ENCODE measurements around the gene ABCC5. TPM values are rescaled to one million over a fixed set of nuclear protein-coding genes. Genes with fewer than 3 reads are reported as not detected.

ABCC5 gene
- total RNA-seq, 1 donor from 2014 or later: 61.2 TPM

GRCh38 chr3:183875411-183875810 is 142.3 kb downstream of the ABCC5 start:
- TF ChIP-seq, protein P1, sequence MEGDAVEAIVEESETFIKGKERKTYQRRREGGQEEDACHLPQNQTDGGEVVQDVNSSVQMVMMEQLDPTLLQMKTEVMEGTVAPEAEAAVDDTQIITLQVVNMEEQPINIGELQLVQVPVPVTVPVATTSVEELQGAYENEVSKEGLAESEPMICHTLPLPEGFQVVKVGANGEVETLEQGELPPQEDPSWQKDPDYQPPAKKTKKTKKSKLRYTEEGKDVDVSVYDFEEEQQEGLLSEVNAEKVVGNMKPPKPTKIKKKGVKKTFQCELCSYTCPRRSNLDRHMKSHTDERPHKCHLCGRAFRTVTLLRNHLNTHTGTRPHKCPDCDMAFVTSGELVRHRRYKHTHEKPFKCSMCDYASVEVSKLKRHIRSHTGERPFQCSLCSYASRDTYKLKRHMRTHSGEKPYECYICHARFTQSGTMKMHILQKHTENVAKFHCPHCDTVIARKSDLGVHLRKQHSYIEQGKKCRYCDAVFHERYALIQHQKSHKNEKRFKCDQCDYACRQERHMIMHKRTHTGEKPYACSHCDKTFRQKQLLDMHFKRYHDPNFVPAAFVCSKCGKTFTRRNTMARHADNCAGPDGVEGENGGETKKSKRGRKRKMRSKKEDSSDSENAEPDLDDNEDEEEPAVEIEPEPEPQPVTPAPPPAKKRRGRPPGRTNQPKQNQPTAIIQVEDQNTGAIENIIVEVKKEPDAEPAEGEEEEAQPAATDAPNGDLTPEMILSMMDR (conservative IDR thresholded peaks at IDR 0.05): no peak
- Mint-ChIP-seq H3K36me3 (peaks cover 14% of the 10 kb centered on the region), H3K9me3 (no peaks in the 10 kb centered on the region), H3K4me1 (ENCODE audit: unreplicated experiment) (peaks cover 8% of the 10 kb centered on the region), H3K27me3 (no peaks in the 10 kb centered on the region), H3K4me3 (no peak overlapping the region), H3K27ac (no peak overlapping the region)
- no peak for DNase-seq (ENCODE audit: extremely low spot score, unreplicated experiment)

DNA sequence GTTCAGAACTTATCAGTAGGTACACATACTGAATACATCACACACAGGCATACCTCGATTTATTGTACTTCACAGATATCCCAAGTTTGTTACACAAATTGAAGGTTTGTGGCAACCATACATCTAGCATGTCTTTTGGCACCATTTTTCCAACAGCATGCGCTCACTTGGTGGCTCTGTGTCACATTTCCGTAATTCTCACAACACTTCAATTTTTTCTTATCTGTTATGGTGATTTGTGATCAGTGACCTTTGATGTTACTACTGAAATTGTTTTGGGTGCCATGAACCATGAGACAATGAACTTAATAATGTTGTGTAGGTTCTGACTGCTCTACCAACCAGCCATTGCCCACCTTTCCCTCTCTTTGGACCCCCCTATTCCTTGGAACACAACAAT is 143.8 kb downstream of the ABCC5 start:
- TF ChIP-seq, protein P1 (conservative IDR thresholded peaks at IDR 0.05): no peak
- peaks cover 5% of the 10 kb centered on the region for H3K4me1 Mint-ChIP-seq (ENCODE audit: unreplicated experiment)
- peaks cover 18% of the 10 kb centered on the region for H3K36me3 Mint-ChIP-seq
- H3K27me3 Mint-ChIP-seq: no peaks in the 10 kb centered on the region
- no peaks in the 10 kb centered on the region for H3K9me3 Mint-ChIP-seq
- DNase-seq (ENCODE audit: extremely low spot score, unreplicated experiment): no peak
- H3K4me3 Mint-ChIP-seq: no peak overlapping the region
- H3K27ac Mint-ChIP-seq: no peak overlapping the region

- Mint-ChIP-seq H3K27ac (no peak overlapping the region), H3K27me3 (no peaks in the 10 kb centered on the region), H3K4me3 (no peak overlapping the region), H3K9me3 (no peaks in the 10 kb centered on the region), H3K36me3 (peaks cover 15% of the 10 kb centered on the region), H3K4me1 (ENCODE audit: unreplicated experiment) (peaks cover 5% of the 10 kb centered on the region)
- TF ChIP-seq, protein P1 (conservative IDR thresholded peaks at IDR 0.05): no peak
- DNase-seq (ENCODE audit: extremely low spot score, unreplicated experiment): no peak
Observed at GRCh38 chr3:183871541-183871940, 146.1 kb downstream of the ABCC5 start.

GRCh38 chr3:183870563-183870962 is 147.1 kb downstream of the ABCC5 start:
- DNase-seq (ENCODE audit: extremely low spot score, unreplicated experiment): no peak
- Mint-ChIP-seq H3K9me3 (no peaks in the 10 kb centered on the region), H3K27ac (no peak overlapping the region), H3K27me3 (no peaks in the 10 kb centered on the region), H3K4me1 (ENCODE audit: unreplicated experiment) (peaks cover 5% of the 10 kb centered on the region), H3K36me3 (peaks cover 17% of the 10 kb centered on the region), H3K4me3 (no peak overlapping the region)
- TF ChIP-seq, protein P1 (conservative IDR thresholded peaks at IDR 0.05): no peak

Small RNA genes within 50 kb of the gene (microRNA-seq; reads per million reads assigned to microRNA genes)
- not detected for gene MIR4448

Other genes with a start within 250 kb of the ABCC5 start
- gene MAP6D1, start 192.3 kb downstream of the ABCC5 start, total RNA-seq (ENCODE audit: low replicate concordance): 3.2 and 3.3 TPM in 2 replicates
- 53.1 and 63.0 TPM in 2 replicates for gene PARL, start 133.0 kb downstream of the ABCC5 start, total RNA-seq (ENCODE audit: low replicate concordance)
- not detected in 2 replicates for gene HTR3D, start 13.9 kb upstream of the ABCC5 start, total RNA-seq (ENCODE audit: low replicate concordance)
- gene HTR3C, start 35.2 kb upstream of the ABCC5 start, total RNA-seq (ENCODE audit: low replicate concordance): not detected in 2 replicates
- gene HTR3E, start 79.2 kb upstream of the ABCC5 start, total RNA-seq (ENCODE audit: low replicate concordance): not detected in 2 replicates
- gene EIF2B5, start 117.5 kb upstream of the ABCC5 start, total RNA-seq (ENCODE audit: low replicate concordance): 43.9 and 48.5 TPM in 2 replicates
- gene DVL3, start 137.5 kb upstream of the ABCC5 start, total RNA-seq (ENCODE audit: low replicate concordance): 70.8 and 84.8 TPM in 2 replicates
- 249 and 298 TPM in 2 replicates for gene AP2M1, start 157.0 kb upstream of the ABCC5 start, total RNA-seq (ENCODE audit: low replicate concordance)
- 72.3 and 74.3 TPM in 2 replicates for gene ABCF3, start 168.3 kb upstream of the ABCC5 start, total RNA-seq (ENCODE audit: low replicate concordance)
- 23.7 and 38.7 TPM in 2 replicates for gene VWA5B2, start 211.7 kb upstream of the ABCC5 start, total RNA-seq (ENCODE audit: low replicate concordance)
- gene ALG3, start 231.1 kb upstream of the ABCC5 start, total RNA-seq (ENCODE audit: low replicate concordance): 55.7 and 55.8 TPM in 2 replicates
- 6.4 and 10.2 TPM in 2 replicates for gene EEF1AKMT4, start 231.8 kb upstream of the ABCC5 start, total RNA-seq (ENCODE audit: low replicate concordance)
- gene CAMK2N2, start 243.7 kb upstream of the ABCC5 start, total RNA-seq (ENCODE audit: low replicate concordance): 1.9 TPM in 2 replicates